ENCODE results near the gene DMAC2.

GRCh38 chr19:41437944-41438574 lies 1.7 kb downstream of the DMAC2 start:
- TF ChIP-seq CTCF (IDR thresholded peaks at IDR 0.05): no peak
- TF ChIP-seq POLR2A (IDR thresholded peaks at IDR 0.05): no peak
